Measurements from ENCODE around the gene E4F1. TPM values are rescaled to one million over a fixed set of nuclear protein-coding genes. Genes with fewer than 3 reads are reported as not detected.

The E4F1 gene
- total and polyA plus RNA-seq, 2 of the 8 experiments (the other 6 are each of a cell fraction or from before 2014, with no cell fraction given), result 22.2 to 27.0 TPM

DNA sequence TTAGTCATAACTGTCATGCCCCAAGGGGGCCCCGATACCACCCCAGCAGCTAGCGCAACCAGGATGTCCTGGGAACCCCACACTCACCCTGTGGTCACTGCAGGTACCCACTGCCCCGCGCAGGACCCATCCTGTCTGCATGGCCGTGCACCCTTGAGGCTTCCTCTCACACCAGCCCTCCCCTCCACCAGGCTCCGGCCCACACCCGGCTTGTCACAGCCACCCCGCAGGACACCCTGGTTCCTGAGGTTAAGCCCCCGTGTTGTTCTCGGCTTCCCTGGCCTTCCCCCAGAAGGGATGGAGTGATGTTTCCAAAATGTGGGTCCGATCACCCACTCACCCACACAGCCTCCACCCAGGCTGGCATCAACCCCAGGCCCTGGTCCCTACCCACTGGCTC is 20.4 kb downstream of the E4F1 start:
- Histone ChIP-seq H3K79me2 (ENCODE audit: control insufficient read depth in 1 of 2, insufficient read depth in 2 of 2, low read length in 2 of 2) (peaks cover 0 to 5% of the 10 kb centered on the region in 2 experiments; a peak in 2 of 4 replicates), H3K9ac (replicated peaks in 1 of 4; ENCODE audit: extremely low read depth in 1 of 4, low read depth in 3 of 4, low read length in 3 of 4) (no peak overlapping the region), H3K18ac (ENCODE audit: extremely low read depth, low read length) (no peak overlapping the region), H3K27me3 (replicated peaks in 1 of 4; ENCODE audit: control insufficient read depth in 3 of 4, extremely low read depth in 1 of 4, insufficient read depth in 3 of 4, low read length in 3 of 4) (no peaks in the 10 kb centered on the region), H4K91ac (replicated peaks; ENCODE audit: insufficient read length, low read length) (no peak overlapping the region), H4K20me1 (replicated peaks in 1 of 2; ENCODE audit: control insufficient read depth in 1 of 2, insufficient read depth in 2 of 2, low read length in 2 of 2) (peaks cover 4 to 19% of the 10 kb centered on the region in 2 experiments), H3K23ac (ENCODE audit: insufficient read length) (no peak overlapping the region), H2AK5ac (ENCODE audit: low read depth, low read length) (no peak overlapping the region), H2BK15ac (ENCODE audit: low read length) (no peak overlapping the region), H4K5ac (ENCODE audit: insufficient read length, low read depth, low read length) (no peak overlapping the region), H2AFZ (ENCODE audit: low read length) (no peak overlapping the region), H2BK5ac (ENCODE audit: low read depth, low read length) (no peak overlapping the region), H3K79me1 (ENCODE audit: low read depth, low read length) (no peaks in the 10 kb centered on the region; the same call in 1 of the 2 replicates), H3K4ac (replicated peaks; ENCODE audit: insufficient read length, low read depth, low read length) (no peak overlapping the region), H3K27ac (ENCODE audit: low read depth, low read length) (no peak overlapping the region), H3K4me3 (ENCODE audit: extremely low read depth in 1 of 4, insufficient read depth in 2 of 4, low read depth in 3 of 4, low read length in 4 of 4) (no peak overlapping the region), H2BK12ac (ENCODE audit: low read depth, low read length) (no peak overlapping the region), H2BK20ac (ENCODE audit: low read length) (no peak overlapping the region), H3K4me2 (ENCODE audit: insufficient read depth in 1 of 2, low read depth in 2 of 2, low read length in 2 of 2) (no peak overlapping the region), H3K4me1 (replicated peaks in 1 of 4; ENCODE audit: control insufficient read depth in 3 of 4, insufficient read depth in 4 of 4, low read length in 3 of 4) (no peaks in the 10 kb centered on the region; a peak in 1 of 7 replicates), H2BK120ac (replicated peaks; ENCODE audit: low read depth, low read length) (no peak overlapping the region), H4K8ac (ENCODE audit: extremely low read depth, insufficient read depth, low read length) (0 out of 2 replicates have a peak overlapping the region, but pooled peaks have one; percentile 77), H3K9me3 (ENCODE audit: insufficient read depth in 2 of 2, low read depth in 1 of 2, low read length in 1 of 2) (no peaks in the 10 kb centered on the region), H3K14ac (ENCODE audit: insufficient read length) (no peak overlapping the region), H3K36me3 (ENCODE audit: control insufficient read depth in 2 of 4, insufficient read depth in 4 of 4, low read length in 3 of 4) (peaks cover 18 to 41% (median 32%) of the 10 kb centered on the region in 4 experiments), H3K23me2 (ENCODE audit: low read depth, low read length) (no peaks in the 10 kb centered on the region), H3K56ac (replicated peaks; ENCODE audit: insufficient read length, low read depth, low read length) (no peak overlapping the region)
- TF ChIP-seq BACH1 (IDR thresholded peaks at IDR 0.05; ENCODE audit: low read length) (no peak), HDAC6 (IDR thresholded peaks at IDR 0.05; ENCODE audit: low read depth, low read length) (no peak), JUN (IDR thresholded peaks at IDR 0.05; ENCODE audit: low read depth, low read length) (no peak), ZNF274 (IDR thresholded peaks at IDR 0.05; ENCODE audit: borderline replicate concordance, extremely low read depth, low read length) (no peak)
- POLR2A ChIA-PET (ENCODE audit: partially characterized antibody), result interaction anchor here (1.9 to 8.6 kb wide), 2 partner anchors 10 to 12 kb away, joined by 5 to 181 read pairs; partner anchors contain the start of gene ECI1
- FAIRE-seq (no peak), DNase-seq (ENCODE audit: low read depth in 1 of 2, low spot score in 2 of 2) (no peak)
- 90% methylated on average over 11 of the region's 11 CpGs; no CpG with 5 or more reads in 1 of the 2 experiments for WGBS, 2 experiments (ENCODE audit: extremely low coverage in 1 of 2, insufficient coverage in 1 of 2, insufficient read length in 1 of 2, insufficient replicate concordance in 2 of 2, low coverage in 1 of 2, low lambda C conversion rate in 2 of 2, missing lambda C conversion rate in 1 of 2)
- CTCF ChIA-PET (ENCODE audit: partially characterized antibody), result interaction anchor here (1.1 to 2.1 kb wide), 3 partner anchors 8 to 257 kb away, joined by 4 to 10 read pairs (median 9); partner anchors contain the start of gene DNASE1L2
